ENCODE results near the gene AAGAB.

AAGAB gene

DNA sequence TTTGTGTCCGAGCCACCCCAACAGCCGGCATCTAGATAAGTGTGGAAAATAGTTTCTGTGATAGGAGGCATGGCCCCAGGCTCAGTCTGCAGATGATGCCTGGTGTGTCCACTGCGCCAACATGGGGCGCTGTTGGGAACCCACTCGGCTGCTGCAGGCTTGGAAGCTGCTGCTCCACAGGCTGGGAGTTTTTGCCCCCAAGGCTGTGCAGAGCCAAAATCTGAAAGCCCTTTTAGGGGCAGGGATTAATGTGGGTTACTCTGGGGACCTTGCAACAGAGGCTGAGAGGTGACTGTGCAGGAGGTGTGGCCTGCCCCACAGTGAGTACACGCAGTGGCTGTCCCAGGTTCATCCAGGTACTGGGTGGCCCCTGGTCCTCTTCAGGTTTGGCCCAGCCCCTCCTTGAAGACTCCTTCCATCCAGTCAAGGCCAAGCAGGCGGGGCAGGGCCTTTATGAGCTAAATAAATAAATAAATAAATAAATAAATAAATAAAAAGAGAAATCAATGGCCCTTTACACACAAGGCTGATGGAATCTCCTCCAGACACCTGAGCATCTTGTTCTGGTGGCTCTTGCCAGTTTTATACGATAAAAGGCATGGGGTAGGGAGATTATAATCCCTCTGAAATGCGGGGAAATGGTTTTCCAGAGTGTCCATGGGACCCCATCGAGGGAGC lies 73.8 kb downstream of the AAGAB start:
- Histone ChIP-seq H3K27me3 (no peaks in the 10 kb centered on the region), H3K4me1 (ENCODE audit: control insufficient read depth in 1 of 2, insufficient read depth in 1 of 2, low read depth in 1 of 2, low read length in 1 of 2) (peaks cover 21 to 22% of the 10 kb centered on the region in 2 experiments), H3K36me3 (peaks cover 7% of the 10 kb centered on the region), H3K27ac (no peak overlapping the region), H3K9me3 (no peaks in the 10 kb centered on the region), H3K4me3 (ENCODE audit: low read depth in 1 of 2, low read length in 1 of 2) (no peak overlapping the region)
- TF ChIP-seq, protein P1, sequence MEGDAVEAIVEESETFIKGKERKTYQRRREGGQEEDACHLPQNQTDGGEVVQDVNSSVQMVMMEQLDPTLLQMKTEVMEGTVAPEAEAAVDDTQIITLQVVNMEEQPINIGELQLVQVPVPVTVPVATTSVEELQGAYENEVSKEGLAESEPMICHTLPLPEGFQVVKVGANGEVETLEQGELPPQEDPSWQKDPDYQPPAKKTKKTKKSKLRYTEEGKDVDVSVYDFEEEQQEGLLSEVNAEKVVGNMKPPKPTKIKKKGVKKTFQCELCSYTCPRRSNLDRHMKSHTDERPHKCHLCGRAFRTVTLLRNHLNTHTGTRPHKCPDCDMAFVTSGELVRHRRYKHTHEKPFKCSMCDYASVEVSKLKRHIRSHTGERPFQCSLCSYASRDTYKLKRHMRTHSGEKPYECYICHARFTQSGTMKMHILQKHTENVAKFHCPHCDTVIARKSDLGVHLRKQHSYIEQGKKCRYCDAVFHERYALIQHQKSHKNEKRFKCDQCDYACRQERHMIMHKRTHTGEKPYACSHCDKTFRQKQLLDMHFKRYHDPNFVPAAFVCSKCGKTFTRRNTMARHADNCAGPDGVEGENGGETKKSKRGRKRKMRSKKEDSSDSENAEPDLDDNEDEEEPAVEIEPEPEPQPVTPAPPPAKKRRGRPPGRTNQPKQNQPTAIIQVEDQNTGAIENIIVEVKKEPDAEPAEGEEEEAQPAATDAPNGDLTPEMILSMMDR (IDR thresholded peaks at IDR 0.05), result no peak

DNA sequence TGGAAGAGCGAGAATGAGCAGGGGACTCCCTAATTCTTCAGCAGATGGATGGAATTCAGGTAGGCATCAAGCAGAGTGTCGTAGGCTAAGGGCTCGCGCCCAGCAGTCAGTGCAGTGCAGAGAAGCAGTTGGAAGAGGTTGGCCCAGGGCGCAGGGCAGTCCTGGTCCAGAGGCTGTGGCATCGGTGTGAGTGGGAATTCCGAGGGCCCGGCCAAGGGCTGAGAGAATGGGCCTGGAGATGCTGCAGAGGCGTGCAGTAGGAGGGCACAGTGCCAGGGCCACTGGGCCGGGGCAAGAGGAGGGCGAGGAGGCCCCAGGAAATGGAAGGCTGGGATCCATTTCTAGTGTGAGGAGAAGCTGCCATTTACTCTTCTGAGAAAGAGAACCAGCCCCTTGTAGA lies 74.4 kb downstream of the AAGAB start:
- Histone ChIP-seq H3K36me3 (peaks cover 5% of the 10 kb centered on the region), H3K4me1 (ENCODE audit: control insufficient read depth in 1 of 2, insufficient read depth in 1 of 2, low read depth in 1 of 2, low read length in 1 of 2) (peaks cover 27 to 29% of the 10 kb centered on the region in 2 experiments), H3K27ac (no peak overlapping the region), H3K4me3 (ENCODE audit: low read depth in 1 of 2, low read length in 1 of 2) (no peak overlapping the region), H3K9me3 (no peaks in the 10 kb centered on the region), H3K27me3 (no peaks in the 10 kb centered on the region)
- TF ChIP-seq, protein P1 (IDR thresholded peaks at IDR 0.05), result no peak

DNA sequence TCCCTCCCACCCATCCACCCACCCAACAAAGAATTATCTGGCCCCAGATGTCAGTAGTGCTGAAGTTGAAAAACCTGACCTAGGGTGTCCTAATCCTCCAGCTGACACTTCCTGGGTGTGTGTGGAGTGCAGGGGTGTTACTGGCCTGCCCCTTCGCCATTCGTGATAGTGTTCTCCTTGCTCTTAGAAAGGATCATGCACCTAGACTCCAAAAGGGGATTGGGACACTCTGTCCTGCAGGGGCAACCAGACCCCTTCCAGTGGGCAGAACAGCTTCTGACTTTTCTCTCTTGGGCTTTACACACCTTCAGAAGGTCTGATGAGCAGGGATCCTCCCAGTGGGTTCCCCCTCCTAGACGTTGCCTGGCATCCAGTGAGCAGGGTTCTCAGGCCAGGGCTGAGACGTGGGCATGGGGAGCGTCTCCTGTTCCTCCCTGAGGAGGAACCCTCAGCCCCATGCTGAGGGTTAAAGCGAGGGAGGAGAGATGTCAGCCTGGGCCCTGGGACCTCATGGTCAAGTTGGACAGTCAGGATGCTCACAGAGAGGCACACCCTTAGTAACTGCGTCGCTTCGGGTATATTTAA lies 75.0 kb downstream of the AAGAB start:
- Histone ChIP-seq H3K9me3 (no peaks in the 10 kb centered on the region), H3K36me3 (no peaks in the 10 kb centered on the region), H3K27me3 (no peaks in the 10 kb centered on the region), H3K4me3 (ENCODE audit: low read depth in 1 of 2, low read length in 1 of 2) (no peak overlapping the region), H3K4me1 (ENCODE audit: control insufficient read depth in 1 of 2, insufficient read depth in 1 of 2, low read depth in 1 of 2, low read length in 1 of 2) (peaks cover 33% of the 10 kb centered on the region in 2 experiments), H3K27ac (no peak overlapping the region)
- TF ChIP-seq, protein P1 (IDR thresholded peaks at IDR 0.05), result no peak

DNA sequence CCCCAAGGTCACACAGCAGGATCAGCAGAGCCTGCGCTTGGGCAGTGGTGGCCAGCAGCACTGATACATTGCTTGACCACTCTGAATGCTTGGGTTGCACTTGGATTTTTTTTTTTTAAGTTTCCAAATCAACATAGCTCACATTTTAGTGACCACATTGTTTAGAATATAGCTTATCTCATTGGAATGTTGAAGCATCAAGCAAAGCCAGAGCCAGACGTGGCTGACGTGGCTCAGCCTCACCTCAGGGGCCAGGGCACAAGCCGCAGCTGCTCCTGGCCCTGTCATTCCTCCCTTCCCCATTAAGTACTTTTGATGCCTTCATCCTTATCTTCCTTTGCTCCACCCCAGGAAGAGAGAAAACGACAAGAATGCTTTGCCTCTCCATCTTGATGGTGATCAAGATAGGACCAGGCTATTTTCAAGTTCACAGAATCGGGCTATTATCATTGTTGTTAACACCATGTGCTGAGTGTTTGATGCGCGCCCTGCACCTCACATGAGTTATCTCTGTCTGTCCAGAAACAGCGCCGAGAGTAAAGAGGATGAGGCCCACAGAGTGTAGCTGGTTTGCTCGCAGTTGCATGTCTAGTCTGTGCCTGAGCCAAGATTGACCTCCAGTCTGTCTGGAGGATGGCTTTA lies 75.8 kb downstream of the AAGAB start:
- Histone ChIP-seq H3K27me3 (no peaks in the 10 kb centered on the region), H3K4me3 (ENCODE audit: low read depth in 1 of 2, low read length in 1 of 2) (no peak overlapping the region), H3K27ac (no peak overlapping the region), H3K4me1 (ENCODE audit: control insufficient read depth in 1 of 2, insufficient read depth in 1 of 2, low read depth in 1 of 2, low read length in 1 of 2) (peaks cover 33 to 34% of the 10 kb centered on the region in 2 experiments), H3K36me3 (peaks cover 4% of the 10 kb centered on the region), H3K9me3 (no peaks in the 10 kb centered on the region)
- TF ChIP-seq, protein P1 (IDR thresholded peaks at IDR 0.05), result no peak

DNA sequence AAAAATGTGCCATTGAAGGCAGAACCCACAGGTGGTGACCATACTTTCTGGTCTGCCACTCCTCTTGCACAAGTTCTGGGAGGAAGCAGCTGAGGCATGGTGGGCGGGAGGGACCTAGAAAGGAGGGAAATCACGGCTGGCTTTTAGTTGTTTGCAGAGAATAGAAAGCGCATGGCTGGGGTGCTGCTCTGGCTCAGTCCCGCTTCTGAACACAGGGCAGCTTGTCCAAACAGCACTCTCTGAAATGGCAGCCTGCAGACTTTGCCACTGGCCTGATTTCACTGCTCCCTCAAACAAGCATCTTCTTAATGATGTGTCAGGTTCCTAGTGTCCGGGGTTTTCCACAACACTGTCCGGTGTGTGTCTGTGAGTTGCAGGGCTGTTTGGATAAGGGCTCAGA lies 76.7 kb downstream of the AAGAB start:
- TF ChIP-seq, protein P1 (IDR thresholded peaks at IDR 0.05), result no peak
- Histone ChIP-seq H3K36me3 (peaks cover 4% of the 10 kb centered on the region), H3K4me1 (ENCODE audit: control insufficient read depth in 1 of 2, insufficient read depth in 1 of 2, low read depth in 1 of 2, low read length in 1 of 2) (peaks cover 33 to 34% of the 10 kb centered on the region in 2 experiments), H3K27ac (no peak overlapping the region), H3K9me3 (no peaks in the 10 kb centered on the region), H3K27me3 (no peaks in the 10 kb centered on the region), H3K4me3 (ENCODE audit: low read depth in 1 of 2, low read length in 1 of 2) (no peak overlapping the region)
